HG03354 (cell line): Measurements from ENCODE around the gene RGS16.

ENCODE experiments used
- ATAC-seq: cut with Tn5 transposase; IDR thresholded peaks from one replicate; pipeline ENCODE4 v1.9.1; 2021; ENCODE audit warnings: mild to moderate bottlenecking; ENCODE audit not compliant: unreplicated experiment, poor library complexity, severe bottlenecking

RGS16 gene

DNA sequence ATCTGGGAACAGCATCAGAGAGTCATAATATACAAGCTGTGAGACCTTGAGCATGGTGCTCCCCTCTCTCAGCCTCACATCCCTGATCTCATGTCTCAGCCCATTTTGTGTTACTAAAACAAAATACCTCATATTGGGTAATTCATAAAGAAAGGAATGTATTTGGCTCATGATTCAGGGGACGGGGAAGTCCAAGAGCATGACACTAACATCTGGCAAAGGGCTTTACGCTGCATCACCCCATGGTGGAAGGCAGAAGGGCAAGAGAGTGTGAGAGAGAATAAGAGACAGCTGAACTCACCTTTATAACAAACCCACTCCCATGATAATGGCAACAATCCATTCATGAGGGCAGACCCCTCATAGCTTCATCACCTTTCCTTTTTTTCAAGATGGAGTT, 51.7 kb downstream of the RGS16 start:
- ATAC-seq, result no peak

DNA sequence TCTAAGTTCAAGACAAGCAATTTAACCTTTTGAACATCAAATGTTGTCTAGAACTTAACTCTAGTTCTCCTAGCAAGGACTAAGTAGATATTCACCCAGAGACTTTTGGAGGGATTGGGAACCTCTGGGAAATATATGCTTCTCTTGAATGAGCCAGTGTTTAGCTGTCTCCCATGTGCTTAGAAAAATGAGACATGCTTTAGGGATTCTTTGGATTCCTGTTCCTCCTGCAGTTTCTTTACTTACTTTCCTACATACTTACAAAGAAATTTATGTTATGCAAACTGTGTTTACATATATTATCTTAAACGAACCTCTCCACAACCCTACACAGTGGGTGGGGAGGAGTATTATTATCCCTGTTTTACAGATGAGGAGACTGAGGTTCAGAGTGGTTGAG, 54.4 kb downstream of the RGS16 start:
- no peak for ATAC-seq

DNA sequence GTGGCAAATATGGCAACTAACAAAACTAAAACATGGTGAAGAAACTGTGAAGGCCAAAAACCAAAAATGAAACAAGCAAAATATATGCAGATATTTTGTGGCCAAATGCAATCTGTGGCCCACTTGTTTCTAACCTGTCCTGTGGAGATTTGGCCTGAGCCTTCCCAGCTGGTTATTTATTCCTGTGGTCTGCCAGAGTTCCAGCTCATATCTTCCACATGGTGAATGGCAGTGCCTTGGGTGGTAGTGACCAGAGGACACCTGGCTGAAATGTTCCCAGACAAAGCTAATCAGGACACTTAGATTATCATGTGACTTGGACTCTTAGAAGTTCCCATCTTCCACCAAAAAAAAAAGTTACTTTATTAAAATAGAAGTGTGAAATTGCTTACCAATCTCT, 54.8 kb downstream of the RGS16 start:
- no peak for ATAC-seq
